ENCODE data around the gene RAB3GAP1. TPM values are rescaled to one million over a fixed set of nuclear protein-coding genes. Genes with fewer than 3 reads are reported as not detected.

Gene RAB3GAP1
- total RNA-seq, 2 donors from 2014 or later = 28.5 to 29.6 TPM

GRCh38 chr2:135011633-135012032, 40.5 kb upstream of the RAB3GAP1 start:
- Mint-ChIP-seq H3K27ac (no peak overlapping the region), H3K36me3 (ENCODE audit: low read depth) (no peaks in the 10 kb centered on the region), H3K4me1 (peaks cover 9% of the 10 kb centered on the region), H3K9me3 (peaks cover 18% of the 10 kb centered on the region), H3K27me3 (ENCODE audit: insufficient read depth) (no peaks in the 10 kb centered on the region), H3K4me3 (no peak overlapping the region)
- DNase-seq = no peak
- H3K4me3 ChIP-seq (ENCODE audit: low read length) = no peak overlapping the region
- no peak for TF ChIP-seq CTCF (conservative IDR thresholded peaks at IDR 0.05)
- no peaks in the 10 kb centered on the region for H3K36me3 ChIP-seq (ENCODE audit: control insufficient read depth, insufficient read depth, low read length)
- H3K9me3 ChIP-seq (ENCODE audit: control insufficient read depth, low read length) = peaks cover 9% of the 10 kb centered on the region
- no peaks in the 10 kb centered on the region for H3K4me1 ChIP-seq (ENCODE audit: control insufficient read depth, insufficient read depth, low read length)
- no peak overlapping the region for H3K27ac ChIP-seq (ENCODE audit: low read depth, low read length)
- H3K27me3 ChIP-seq (ENCODE audit: control insufficient read depth, insufficient read depth, low read length, poor library complexity, severe bottlenecking) = no peaks in the 10 kb centered on the region
- no peak overlapping the region for H3K9ac ChIP-seq (ENCODE audit: extremely low read depth, low read length, poor library complexity, severe bottlenecking)

DNA sequence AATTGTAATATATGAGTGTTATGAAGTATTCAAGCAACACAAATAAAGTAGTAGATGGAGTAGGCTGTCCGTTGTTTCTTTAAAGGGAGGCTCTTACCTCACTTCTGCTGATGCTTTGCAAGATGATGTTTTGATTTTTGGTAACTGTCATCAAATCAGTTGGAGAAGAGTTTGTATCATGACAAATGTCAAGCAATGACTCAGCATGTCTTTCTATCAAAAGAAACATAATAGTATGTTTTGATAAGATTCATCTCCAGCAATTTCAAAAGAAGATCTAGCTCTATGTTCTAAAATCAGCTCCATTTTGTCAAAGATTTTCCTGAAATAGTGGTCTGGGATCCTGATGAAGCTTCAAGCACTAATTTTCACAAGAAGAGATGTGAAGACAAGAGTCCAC, 30.5 kb upstream of the RAB3GAP1 start:
- H3K27ac ChIP-seq (ENCODE audit: low read depth, low read length) = no peak overlapping the region
- H3K27me3 ChIP-seq (ENCODE audit: control insufficient read depth, insufficient read depth, low read length, poor library complexity, severe bottlenecking) = no peaks in the 10 kb centered on the region
- Mint-ChIP-seq H3K27ac (no peak overlapping the region), H3K27me3 (ENCODE audit: insufficient read depth) (no peaks in the 10 kb centered on the region), H3K4me1 (no peaks in the 10 kb centered on the region), H3K9me3 (no peaks in the 10 kb centered on the region), H3K36me3 (ENCODE audit: low read depth) (no peaks in the 10 kb centered on the region), H3K4me3 (no peak overlapping the region)
- H3K9ac ChIP-seq (ENCODE audit: extremely low read depth, low read length, poor library complexity, severe bottlenecking) = no peak overlapping the region
- no peaks in the 10 kb centered on the region for H3K9me3 ChIP-seq (ENCODE audit: control insufficient read depth, low read length)
- DNase-seq = no peak
- no peaks in the 10 kb centered on the region for H3K36me3 ChIP-seq (ENCODE audit: control insufficient read depth, insufficient read depth, low read length)
- 93% methylated on average over 1 of the region's 1 CpG; no CpG with 5 or more reads in 1 of the 2 experiments for WGBS, 2 experiments (ENCODE audit: insufficient coverage in 1 of 2, insufficient read length in 1 of 2)
- no peak for TF ChIP-seq CTCF (conservative IDR thresholded peaks at IDR 0.05)
- H3K4me1 ChIP-seq (ENCODE audit: control insufficient read depth, insufficient read depth, low read length) = no peaks in the 10 kb centered on the region
- H3K4me3 ChIP-seq (ENCODE audit: low read length) = no peak overlapping the region

DNA sequence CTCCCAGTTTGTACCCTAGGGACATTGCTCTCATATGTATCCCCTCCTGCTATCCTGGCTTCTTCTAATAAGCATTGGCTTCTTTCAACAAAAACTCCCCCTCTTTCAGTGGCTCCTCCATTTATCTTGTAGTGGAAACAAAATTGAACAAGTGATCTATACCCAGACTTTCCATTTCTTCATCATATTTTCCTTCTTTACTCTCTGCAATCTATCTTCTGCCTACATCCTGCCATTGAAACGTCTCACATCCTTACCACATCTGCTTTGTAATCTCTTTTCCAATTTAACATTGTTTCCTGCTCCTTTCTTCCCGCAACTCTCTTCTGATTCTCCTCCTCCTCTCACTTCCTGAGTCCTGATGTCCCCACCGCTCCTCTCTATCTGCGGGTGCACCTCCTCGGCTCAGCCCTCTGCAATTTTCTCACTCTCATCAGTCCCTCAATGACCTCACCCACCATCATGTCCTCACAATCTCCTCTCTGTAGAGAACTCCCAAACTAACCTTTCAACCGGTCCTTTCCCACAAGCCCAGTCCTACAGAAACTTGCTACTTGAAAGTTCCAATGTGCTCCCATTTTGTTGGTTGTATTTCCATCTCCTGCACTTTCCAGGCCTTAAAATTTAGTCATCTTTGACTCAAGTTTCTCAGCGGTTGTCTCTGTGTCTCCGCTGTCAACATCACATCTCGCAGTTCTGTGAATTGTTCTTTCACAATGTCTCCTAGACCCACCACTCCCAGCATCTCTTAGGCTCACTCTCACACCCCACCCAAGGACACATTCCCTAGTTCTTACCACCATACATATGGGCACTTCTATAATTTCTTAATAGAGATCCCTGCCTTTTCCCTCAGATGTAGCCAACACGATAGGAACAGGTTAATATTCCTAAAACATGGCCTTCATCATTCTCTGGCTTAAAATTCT, 28.9 kb upstream of the RAB3GAP1 start:
- Mint-ChIP-seq H3K36me3 (ENCODE audit: low read depth) (no peaks in the 10 kb centered on the region), H3K27ac (no peak overlapping the region), H3K9me3 (no peaks in the 10 kb centered on the region), H3K27me3 (ENCODE audit: insufficient read depth) (no peaks in the 10 kb centered on the region), H3K4me1 (no peaks in the 10 kb centered on the region), H3K4me3 (no peak overlapping the region)
- no peak for DNase-seq
- no peak for TF ChIP-seq CTCF (conservative IDR thresholded peaks at IDR 0.05)
- Histone ChIP-seq H3K4me3 (ENCODE audit: low read length) (no peak overlapping the region), H3K9me3 (ENCODE audit: control insufficient read depth, low read length) (no peaks in the 10 kb centered on the region), H3K36me3 (ENCODE audit: control insufficient read depth, insufficient read depth, low read length) (no peaks in the 10 kb centered on the region), H3K9ac (ENCODE audit: extremely low read depth, low read length, poor library complexity, severe bottlenecking) (no peak overlapping the region), H3K4me1 (ENCODE audit: control insufficient read depth, insufficient read depth, low read length) (no peaks in the 10 kb centered on the region), H3K27ac (ENCODE audit: low read depth, low read length) (no peak overlapping the region), H3K27me3 (ENCODE audit: control insufficient read depth, insufficient read depth, low read length, poor library complexity, severe bottlenecking) (no peaks in the 10 kb centered on the region)
- WGBS, 2 experiments (ENCODE audit: insufficient coverage in 1 of 2, insufficient read length in 1 of 2) = 93 to 95% methylated on average over 7 to 10 of the region's 10 CpGs

All from endodermal cell (in vitro differentiated cells).